ENCODE measurements around the gene NPEPL1.

Gene NPEPL1

GRCh38 chr20:58657986-58658385 lies 34.6 kb upstream of the NPEPL1 start:
- DNase-seq (ENCODE audit: low read depth, low spot score) = no peak

DNA sequence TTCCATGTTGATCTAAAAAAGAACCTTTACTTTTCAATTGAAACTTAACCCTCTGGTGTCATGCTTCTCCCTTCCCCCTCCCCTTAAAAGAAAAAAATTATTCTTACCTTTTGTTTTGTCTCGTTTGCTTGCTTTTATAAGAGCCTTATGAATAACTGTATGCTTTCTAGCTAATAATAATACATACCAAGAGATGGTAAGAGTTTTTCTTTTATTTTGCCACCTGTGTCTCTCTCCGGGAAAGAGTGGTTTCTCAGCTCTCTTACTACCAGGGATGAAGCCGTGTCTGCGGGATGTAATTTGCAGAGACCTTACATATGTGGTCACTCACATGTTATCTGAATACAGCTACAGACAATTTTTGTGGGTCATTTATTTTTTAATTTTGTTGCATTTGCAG lies 33.8 kb upstream of the NPEPL1 start:
- no peak for DNase-seq (ENCODE audit: low read depth, low spot score)

DNA sequence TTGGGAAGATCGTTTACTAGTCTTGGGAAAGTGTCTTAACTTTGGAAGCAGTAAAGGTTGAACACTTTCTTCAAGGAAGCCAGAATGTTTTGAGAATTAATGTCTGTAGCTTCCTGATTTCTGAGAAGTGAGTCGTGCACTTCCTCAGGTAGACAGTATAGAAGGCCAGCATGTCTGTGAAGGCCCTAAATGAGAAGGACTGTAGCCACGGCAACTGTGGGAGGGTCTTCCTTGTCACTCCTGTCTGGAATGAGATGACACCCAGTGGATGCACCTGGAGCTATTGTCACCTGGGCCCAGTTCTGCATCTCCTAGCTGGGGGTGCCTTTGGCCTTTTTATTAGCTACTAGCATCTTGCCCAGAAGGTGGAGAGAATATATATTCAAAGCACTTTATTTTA lies 32.8 kb upstream of the NPEPL1 start:
- no peak for DNase-seq (ENCODE audit: low read depth, low spot score)

GRCh38 chr20:58660855-58661597 lies 31.6 kb upstream of the NPEPL1 start:
- DNase-seq (ENCODE audit: low read depth, low spot score) = no peak

DNA sequence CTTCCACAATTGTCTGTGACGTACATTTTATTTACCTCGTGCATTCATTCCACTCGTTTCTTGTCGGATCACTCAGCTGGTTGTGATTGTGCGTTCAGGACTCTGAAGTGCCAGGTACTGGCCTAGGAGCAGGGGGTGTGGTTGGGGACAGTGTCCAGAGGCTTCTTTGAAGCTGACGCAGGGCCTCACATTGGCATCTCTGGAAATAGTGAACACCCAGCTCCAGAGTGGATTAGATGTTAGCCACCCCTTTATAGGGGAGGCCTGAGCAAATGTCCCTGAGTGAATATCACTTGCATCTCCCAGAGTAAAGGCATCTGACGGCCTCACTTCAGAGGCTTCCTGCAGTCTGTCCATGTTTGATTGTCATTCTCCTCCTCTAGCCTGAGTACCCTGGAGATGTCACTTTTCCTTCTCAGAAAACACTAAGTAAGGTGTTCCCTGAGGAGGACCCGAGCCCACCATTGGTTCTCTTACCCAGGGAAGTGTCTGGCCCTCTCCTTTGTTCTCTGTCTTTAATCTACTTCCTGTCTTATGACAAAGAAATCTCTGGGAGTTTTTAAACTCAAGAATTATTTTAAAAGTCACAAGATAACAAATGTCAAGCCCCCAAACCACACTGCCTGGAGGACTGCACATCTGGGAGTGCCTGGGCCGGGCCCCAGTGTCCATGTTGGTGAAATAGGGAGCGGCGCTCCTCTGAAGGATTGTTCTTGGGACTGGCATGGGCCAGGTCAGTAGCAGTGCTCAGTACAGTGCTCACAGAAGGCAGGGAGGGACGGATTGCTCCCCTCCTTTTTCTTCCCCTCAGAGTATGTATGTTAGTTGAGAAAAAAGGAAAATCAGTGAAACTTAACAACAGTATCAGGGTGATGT lies 30.8 kb upstream of the NPEPL1 start:
- no peak for DNase-seq (ENCODE audit: low read depth, low spot score)

- no peak for DNase-seq (ENCODE audit: low read depth, low spot score)
Measured at GRCh38 chr20:58664331-58664730, 28.3 kb upstream of the NPEPL1 start.

DNA sequence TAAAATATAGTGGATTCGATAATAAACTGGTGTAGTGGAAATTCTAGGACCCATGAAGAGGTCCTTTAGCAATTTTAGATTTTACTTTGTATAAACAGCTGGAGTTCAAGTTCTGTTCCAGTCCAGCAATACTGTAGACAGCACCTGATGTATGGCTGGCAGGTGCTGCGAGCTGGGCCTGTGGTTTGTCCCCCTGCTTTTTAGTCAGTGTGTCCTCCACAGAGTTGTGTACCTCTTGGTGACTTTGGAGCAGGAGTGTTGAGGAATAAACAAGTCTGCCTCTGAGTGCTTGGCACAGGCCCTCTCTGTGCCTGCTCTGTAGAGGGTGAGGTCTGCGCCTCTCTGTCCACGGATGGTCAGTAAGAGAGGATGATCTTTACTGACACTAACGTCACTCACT lies 27.7 kb upstream of the NPEPL1 start:
- no peak for DNase-seq (ENCODE audit: low read depth, low spot score)

- peak; percentile 37 for DNase-seq (ENCODE audit: low read depth, low spot score)
Measured at GRCh38 chr20:58665606-58666005, 27.0 kb upstream of the NPEPL1 start.

- no peak for DNase-seq (ENCODE audit: low read depth, low spot score)
Measured at GRCh38 chr20:58666702-58667101, 25.9 kb upstream of the NPEPL1 start.

DNA sequence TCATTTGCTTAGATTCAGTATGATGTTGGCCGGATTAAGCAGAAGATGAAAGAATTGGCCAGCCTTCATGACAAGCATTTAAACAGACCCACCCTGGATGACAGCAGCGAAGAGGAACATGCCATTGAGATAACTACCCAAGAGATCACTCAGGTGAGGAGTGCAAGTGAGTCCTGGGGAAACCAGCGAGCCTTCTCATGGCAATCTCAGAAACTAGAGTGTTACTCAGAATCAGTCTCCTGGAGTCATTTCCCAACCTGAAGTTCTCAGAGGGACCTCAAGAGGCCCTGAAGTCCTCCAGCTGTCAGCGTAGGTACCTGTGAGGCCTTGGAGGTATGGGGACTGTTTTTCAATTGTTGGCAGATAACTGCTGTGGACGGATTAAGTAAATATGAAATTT lies 24.6 kb upstream of the NPEPL1 start:
- DNase-seq (ENCODE audit: low read depth, low spot score) = no peak

- DNase-seq (ENCODE audit: low read depth, low spot score) = no peak
Measured at GRCh38 chr20:58668901-58669286, 23.7 kb upstream of the NPEPL1 start.

DNA sequence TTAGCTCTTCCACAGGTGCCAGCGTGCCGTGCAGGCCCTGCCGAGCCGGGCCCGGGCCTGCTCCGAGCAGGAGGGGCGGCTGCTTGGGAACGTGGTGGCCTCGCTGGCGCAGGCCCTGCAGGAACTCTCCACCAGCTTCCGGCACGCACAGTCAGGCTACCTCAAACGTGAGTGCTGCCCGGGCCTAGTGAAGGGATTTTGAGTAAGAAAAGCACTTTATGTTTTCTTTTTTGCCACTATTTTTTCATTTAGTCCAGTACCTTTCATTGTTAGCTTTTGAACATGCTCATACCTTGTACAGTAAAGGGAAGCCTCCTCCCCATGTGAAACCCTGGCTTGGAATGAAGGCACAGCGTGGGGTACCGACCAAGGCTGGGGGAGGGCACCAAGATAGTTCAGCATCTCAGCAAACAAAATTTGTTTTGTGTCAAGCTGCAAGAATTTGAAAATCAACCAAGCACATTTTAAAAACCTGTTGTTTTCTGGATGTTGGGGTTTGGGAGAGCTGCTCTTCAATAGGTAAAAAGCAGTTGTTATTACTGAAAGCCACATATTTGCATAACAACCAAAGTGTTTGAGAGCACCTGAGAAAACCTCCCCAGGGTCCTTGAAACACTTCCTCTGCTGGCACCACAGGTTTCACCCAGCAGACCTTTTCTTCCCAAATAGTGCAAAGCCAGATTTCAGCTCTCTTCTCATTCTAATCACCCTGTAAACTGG lies 23.2 kb upstream of the NPEPL1 start:
- DNase-seq (ENCODE audit: low read depth, low spot score) = peak; percentile 84

DNA sequence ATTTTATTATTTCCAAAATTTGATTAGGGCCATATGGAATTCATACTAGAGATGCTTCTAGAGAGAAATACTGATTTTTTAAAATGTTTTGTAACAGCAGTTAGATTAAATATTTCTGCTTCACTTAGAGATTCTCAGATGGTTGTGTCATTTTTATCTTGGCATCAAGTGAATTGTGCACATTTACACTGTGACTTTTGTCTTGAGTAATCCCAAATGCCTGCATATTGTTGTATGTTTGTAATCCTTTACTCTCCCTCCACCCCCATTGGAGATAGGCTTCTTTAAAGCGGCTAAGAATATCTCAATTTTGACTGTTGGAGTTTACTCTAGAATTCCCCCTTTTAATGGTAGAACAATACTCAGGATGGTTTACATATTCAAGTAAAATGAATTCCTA lies 22.5 kb upstream of the NPEPL1 start:
- no peak for DNase-seq (ENCODE audit: low read depth, low spot score)

DNA sequence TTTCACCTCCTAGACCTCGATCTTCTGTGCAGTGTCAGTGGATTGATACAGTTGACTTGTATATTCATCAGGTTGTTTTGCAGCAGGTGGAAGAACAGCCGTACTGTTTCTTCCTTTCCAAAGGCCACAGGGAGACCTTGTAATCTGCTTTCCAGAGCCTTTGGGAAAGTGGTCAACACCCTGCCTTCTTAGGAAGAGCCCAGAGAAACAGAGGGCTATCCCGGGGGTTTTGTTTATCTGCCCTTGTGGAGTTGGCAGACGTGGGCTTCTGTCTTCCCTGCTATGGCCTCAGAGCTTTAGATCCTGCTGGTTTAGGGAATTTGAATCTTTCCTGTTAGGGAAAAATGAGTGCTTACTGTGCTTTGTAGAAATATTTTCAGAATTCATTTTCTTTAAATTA lies 21.9 kb upstream of the NPEPL1 start:
- no peak for DNase-seq (ENCODE audit: low read depth, low spot score)

DNA sequence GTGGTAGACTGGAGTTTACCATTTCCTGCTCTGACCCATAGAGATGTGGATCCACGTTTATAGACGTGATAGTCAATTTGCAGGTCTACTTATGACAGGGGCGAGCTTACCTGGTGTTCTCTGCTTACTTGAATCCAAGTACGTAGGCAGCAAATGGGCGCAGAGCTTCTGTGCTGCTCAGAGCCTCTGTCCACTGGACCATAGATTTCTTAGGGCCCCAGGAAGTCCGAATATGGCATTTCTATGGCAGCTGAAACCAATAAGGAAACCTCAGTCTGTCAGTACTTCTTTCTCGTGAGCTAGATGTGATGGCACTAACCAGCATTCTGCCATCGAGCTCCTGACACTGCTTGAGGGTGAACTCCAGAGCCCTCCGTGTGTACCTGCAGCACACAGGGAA lies 19.5 kb upstream of the NPEPL1 start:
- no peak for DNase-seq (ENCODE audit: low read depth, low spot score)

- no peak for DNase-seq (ENCODE audit: low read depth, low spot score)
Measured at GRCh38 chr20:58675146-58675584, 17.4 kb upstream of the NPEPL1 start.

GRCh38 chr20:58675641-58676040 lies 17.0 kb upstream of the NPEPL1 start:
- DNase-seq (ENCODE audit: low read depth, low spot score) = no peak

GRCh38 chr20:58676161-58676560 lies 16.4 kb upstream of the NPEPL1 start:
- DNase-seq (ENCODE audit: low read depth, low spot score) = no peak

GRCh38 chr20:58677079-58677604 lies 15.5 kb upstream of the NPEPL1 start:
- no peak for DNase-seq (ENCODE audit: low read depth, low spot score)

GRCh38 chr20:58677808-58678207 lies 14.8 kb upstream of the NPEPL1 start:
- no peak for DNase-seq (ENCODE audit: low read depth, low spot score)

GRCh38 chr20:58678806-58679205 lies 13.8 kb upstream of the NPEPL1 start:
- DNase-seq (ENCODE audit: low read depth, low spot score) = no peak

Measured in ELF-1 (cell line).